OCI-LY7 (cell line): ENCODE results near the gene CENPP. TPM values are rescaled to one million over a fixed set of nuclear protein-coding genes. Genes with fewer than 3 reads are reported as not detected.

ENCODE experiments used
- BruUV-seq: library from RNA; stranded (reverse); fragments of 400-500 nt; replicated peaks from 2 replicates; lab custom pipeline; 2021; lab: Mats Ljungman, UMichigan
- CTCF ChIA-PET: fragments of 300-600 bp; sonication (Branson Sonifier 250); formaldehyde crosslinking; loops from one replicate; lab custom pipeline; 2022; ENCODE audit warnings: antibody characterized with exemption; ENCODE audit not compliant: unreplicated experiment; lab: Charles Lee
- POLR2A ChIA-PET: fragments of 300-600 bp; sonication (Branson Sonifier 250); formaldehyde crosslinking; loops from one replicate; lab custom pipeline; 2022; ENCODE audit warnings: antibody characterized with exemption; lab: Charles Lee
- DNase-seq: peaks from one replicate; pipeline ENCODE4 v3.0.0-alpha.2; 2015; ENCODE audit warnings: low spot score
- H2AFZ ChIP-seq: fragments of 200-600 bp; sonication (generic), shearing (Covaris generic); 2 replicates; pipeline ENCODE4 v1.6.1; 2014; ENCODE audit warnings: mild to moderate bottlenecking, antibody characterized with exemption, low read length, moderate library complexity
- H3K27ac ChIP-seq: fragments of 200-600 bp; sonication (generic); 2 replicates; pipeline ENCODE4 v1.5.1; 2014; ENCODE audit warnings: mixed run types, low read depth, mild to moderate bottlenecking, moderate library complexity, low read length, inconsistent platforms; ENCODE audit not compliant: poor library complexity, severe bottlenecking
- H3K36me3 ChIP-seq: fragments of 200-600 bp; sonication (generic); 2 replicates; pipeline ENCODE4 v1.6.1; 2014; ENCODE audit warnings: mild to moderate bottlenecking, antibody characterized with exemption, low read length, moderate library complexity, mixed read lengths; ENCODE audit not compliant: insufficient read depth
- H3K4me1 ChIP-seq: fragments of 200-600 bp; sonication (generic); 2 replicates; pipeline ENCODE4 v1.5.1; 2014; ENCODE audit warnings: mild to moderate bottlenecking, low read length; ENCODE audit not compliant: insufficient read depth, poor library complexity, severe bottlenecking
- H3K4me2 ChIP-seq: fragments of 200-600 bp; sonication (generic); 2 replicates; pipeline ENCODE4 v1.6.1; 2014; ENCODE audit warnings: mild to moderate bottlenecking, low read length
- H3K4me3 ChIP-seq: fragments of 200-600 bp; sonication (generic); 2 replicates; pipeline ENCODE4 v1.5.1; 2014; ENCODE audit warnings: mild to moderate bottlenecking, low read depth, low read length; ENCODE audit not compliant: poor library complexity, severe bottlenecking
- H3K79me2 ChIP-seq: fragments of 200-600 bp; sonication (generic); 2 replicates; pipeline ENCODE4 v1.6.1; 2016; ENCODE audit warnings: low read depth, mild to moderate bottlenecking, low read length, moderate library complexity, mixed read lengths; ENCODE audit not compliant: insufficient read depth
- H3K9me2 ChIP-seq: fragments of 200-600 bp; sonication (generic); 2 replicates; pipeline ENCODE4 v1.6.1; 2016; ENCODE audit warnings: mild to moderate bottlenecking, low read length, mixed read lengths; ENCODE audit not compliant: insufficient read depth
- H3K9me3 ChIP-seq: fragments of 200-600 bp; sonication (generic); 2 replicates; pipeline ENCODE4 v1.6.1; 2014; ENCODE audit warnings: mild to moderate bottlenecking, mixed run types, low read length, mixed read lengths
- H4K20me1 ChIP-seq: fragments of 200-600 bp; sonication (generic); 2 replicates; pipeline ENCODE4 v1.6.1; 2014; ENCODE audit warnings: mild to moderate bottlenecking, antibody characterized with exemption, low read length, moderate library complexity, mixed read lengths; ENCODE audit not compliant: insufficient read depth
- CTCF ChIP-seq: fragments of 200-600 bp; sonication (generic); conservative IDR thresholded peaks from 2 replicates; pipeline ENCODE4 v1.5.1; 2014; ENCODE audit warnings: mild to moderate bottlenecking, antibody characterized with exemption, low read length, moderate library complexity, mixed read lengths
- EZH2phosphoT487 ChIP-seq: fragments of 200-600 bp; sonication (generic); IDR thresholded peaks from 2 replicates; pipeline ENCODE4 v1.6.1; 2018; ENCODE audit warnings: low read depth, borderline replicate concordance, mild to moderate bottlenecking, mixed run types, antibody characterized with exemption, low read length, moderate library complexity, mixed read lengths
- intact Hi-C: fragments of 100-400 bp; cut with micrococcal nuclease; formaldehyde crosslinking; loops from one replicate; pipeline ENCODE4 v1.10.0; 2022; ENCODE audit not compliant: unreplicated experiment
- total RNA-seq, 2 experiments: library from RNA; depleted of rRNA in 1 of 2; stranded (reverse); fragments of >200 nt in 1 of 2; shearing (Covaris generic) in 1 of 2; gene quantifications; 2 replicates each; pipeline ENCODE4 v1.2.3, GENCODE V29; 2014 to 2022

The CENPP gene
- total RNA-seq, 2 experiments from 2014 or later: 25.4 to 30.9 TPM

GRCh38 chr9:92639124-92639523 is 313.4 kb downstream of the CENPP start:
- H4K20me1 ChIP-seq: no peaks in the 10 kb centered on the region
- no peaks in the 10 kb centered on the region for H3K4me1 ChIP-seq
- TF ChIP-seq CTCF: no peak
- TF ChIP-seq EZH2phosphoT487: no peak
- peaks cover 68% of the 10 kb centered on the region for H3K36me3 ChIP-seq
- no peak overlapping the region for H3K4me2 ChIP-seq
- BruUV-seq: no TSS peak
- ChIA-PET POLR2A (interaction anchor here (0.7 kb wide), 1 partner anchor 327 kb away, joined by 3 read pairs; no protein-coding TSS in a partner anchor), CTCF (no interaction called here)
- H3K9me3 ChIP-seq: no peaks in the 10 kb centered on the region
- no peak overlapping the region for H3K4me3 ChIP-seq
- intact Hi-C loops: no loop called here
- DNase-seq: no peak
- no peak overlapping the region for H2AFZ ChIP-seq
- no peaks in the 10 kb centered on the region for H3K9me2 ChIP-seq
- no peaks in the 10 kb centered on the region for H3K79me2 ChIP-seq
- no peak overlapping the region for H3K27ac ChIP-seq

GRCh38 chr9:92639791-92640271 is 314.1 kb downstream of the CENPP start:
- BruUV-seq: no TSS peak
- Histone ChIP-seq H3K4me1 (no peaks in the 10 kb centered on the region), H4K20me1 (no peaks in the 10 kb centered on the region), H2AFZ (no peak overlapping the region), H3K9me3 (no peaks in the 10 kb centered on the region), H3K36me3 (peaks cover 68% of the 10 kb centered on the region), H3K27ac (no peak overlapping the region), H3K9me2 (no peaks in the 10 kb centered on the region), H3K4me3 (no peak overlapping the region), H3K79me2 (no peaks in the 10 kb centered on the region), H3K4me2 (no peak overlapping the region)
- TF ChIP-seq EZH2phosphoT487: no peak
- no peak for TF ChIP-seq CTCF
- POLR2A ChIA-PET: interaction anchor here (0.7 kb wide), 1 partner anchor 327 kb away, joined by 3 read pairs; no protein-coding TSS in a partner anchor
- DNase-seq: no peak
- CTCF ChIA-PET: no interaction called here
- intact Hi-C loops: no loop called here

- ChIA-PET CTCF (no interaction called here), POLR2A (no interaction called here)
- intact Hi-C loops: no loop called here
- H2AFZ ChIP-seq: no peak overlapping the region
- no peaks in the 10 kb centered on the region for H4K20me1 ChIP-seq
- H3K27ac ChIP-seq: no peak overlapping the region
- H3K4me1 ChIP-seq: no peaks in the 10 kb centered on the region
- H3K9me2 ChIP-seq: no peaks in the 10 kb centered on the region
- H3K36me3 ChIP-seq: peaks cover 68% of the 10 kb centered on the region
- BruUV-seq: no TSS peak
- DNase-seq: no peak
- H3K4me3 ChIP-seq: no peak overlapping the region
- no peaks in the 10 kb centered on the region for H3K79me2 ChIP-seq
- no peak overlapping the region for H3K4me2 ChIP-seq
- no peaks in the 10 kb centered on the region for H3K9me3 ChIP-seq
- TF ChIP-seq CTCF: no peak
- TF ChIP-seq EZH2phosphoT487: no peak
Measured at GRCh38 chr9:92640398-92641091, 314.8 kb downstream of the CENPP start.
